ENCODE measurements around the gene SNX27. TPM values are rescaled to one million over a fixed set of nuclear protein-coding genes. Genes with fewer than 3 reads are reported as not detected.

Gene SNX27
- total RNA-seq, 1 donor from 2014 or later: 18.8 TPM

GRCh38 chr1:151707541-151708065 lies 95.8 kb downstream of the SNX27 start:
- Histone ChIP-seq H3K36me3 (ENCODE audit: control insufficient read depth, insufficient read depth, low read length) (no peaks in the 10 kb centered on the region), H3K27me3 (ENCODE audit: control insufficient read depth, insufficient read depth, low read length) (peaks cover 5% of the 10 kb centered on the region), H3K4me3 (ENCODE audit: low read depth, low read length) (no peak overlapping the region)
- DNase-seq (ENCODE audit: low read depth): no peak
- TF ChIP-seq, protein P1, sequence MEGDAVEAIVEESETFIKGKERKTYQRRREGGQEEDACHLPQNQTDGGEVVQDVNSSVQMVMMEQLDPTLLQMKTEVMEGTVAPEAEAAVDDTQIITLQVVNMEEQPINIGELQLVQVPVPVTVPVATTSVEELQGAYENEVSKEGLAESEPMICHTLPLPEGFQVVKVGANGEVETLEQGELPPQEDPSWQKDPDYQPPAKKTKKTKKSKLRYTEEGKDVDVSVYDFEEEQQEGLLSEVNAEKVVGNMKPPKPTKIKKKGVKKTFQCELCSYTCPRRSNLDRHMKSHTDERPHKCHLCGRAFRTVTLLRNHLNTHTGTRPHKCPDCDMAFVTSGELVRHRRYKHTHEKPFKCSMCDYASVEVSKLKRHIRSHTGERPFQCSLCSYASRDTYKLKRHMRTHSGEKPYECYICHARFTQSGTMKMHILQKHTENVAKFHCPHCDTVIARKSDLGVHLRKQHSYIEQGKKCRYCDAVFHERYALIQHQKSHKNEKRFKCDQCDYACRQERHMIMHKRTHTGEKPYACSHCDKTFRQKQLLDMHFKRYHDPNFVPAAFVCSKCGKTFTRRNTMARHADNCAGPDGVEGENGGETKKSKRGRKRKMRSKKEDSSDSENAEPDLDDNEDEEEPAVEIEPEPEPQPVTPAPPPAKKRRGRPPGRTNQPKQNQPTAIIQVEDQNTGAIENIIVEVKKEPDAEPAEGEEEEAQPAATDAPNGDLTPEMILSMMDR (IDR thresholded peaks at IDR 0.05; ENCODE audit: insufficient read depth, low read length, poor library complexity, severe bottlenecking): no peak

GRCh38 chr1:151708891-151709290 lies 97.0 kb downstream of the SNX27 start:
- no peak overlapping the region for H3K4me3 ChIP-seq (ENCODE audit: low read depth, low read length)
- TF ChIP-seq, protein P1 (IDR thresholded peaks at IDR 0.05; ENCODE audit: insufficient read depth, low read length, poor library complexity, severe bottlenecking): no peak
- H3K36me3 ChIP-seq (ENCODE audit: control insufficient read depth, insufficient read depth, low read length): no peaks in the 10 kb centered on the region
- no peak for DNase-seq (ENCODE audit: low read depth)
- H3K27me3 ChIP-seq (ENCODE audit: control insufficient read depth, insufficient read depth, low read length): peaks cover 7% of the 10 kb centered on the region

DNA sequence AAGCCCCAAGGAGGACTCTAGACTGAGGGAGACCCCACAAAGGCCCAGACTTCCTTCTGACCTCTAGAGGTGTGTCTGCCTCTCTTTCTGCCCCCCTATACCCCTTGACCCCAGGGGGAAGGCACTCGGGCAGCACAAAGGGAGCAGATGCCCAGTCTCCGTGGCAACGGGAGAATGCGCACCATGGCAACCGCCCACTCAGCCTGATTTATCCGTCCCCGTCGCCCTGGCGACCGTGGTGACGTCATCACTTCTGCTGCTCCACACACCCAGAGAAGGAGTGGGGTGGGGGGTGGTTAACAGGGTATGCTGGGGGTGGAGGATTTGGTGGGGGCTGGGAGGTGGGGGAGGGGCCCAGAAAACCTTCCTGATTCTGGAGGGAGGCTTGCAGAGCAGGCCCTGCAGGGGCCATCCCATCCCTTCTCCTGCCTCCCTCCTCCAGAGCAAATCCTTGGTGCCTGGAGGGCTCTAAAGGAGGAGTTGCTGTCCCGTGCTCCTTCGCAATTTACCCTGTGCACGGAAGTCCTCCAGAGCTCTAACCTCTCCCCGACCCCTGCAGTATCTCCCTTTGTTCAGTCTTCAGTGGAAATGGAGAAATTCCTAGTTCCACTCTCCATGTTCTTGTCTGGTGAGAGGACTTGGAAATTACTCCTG lies 98.5 kb downstream of the SNX27 start:
- TF ChIP-seq, protein P1 (IDR thresholded peaks at IDR 0.05; ENCODE audit: insufficient read depth, low read length, poor library complexity, severe bottlenecking): no peak
- Histone ChIP-seq H3K36me3 (ENCODE audit: control insufficient read depth, insufficient read depth, low read length) (no peaks in the 10 kb centered on the region), H3K27me3 (ENCODE audit: control insufficient read depth, insufficient read depth, low read length) (peaks cover 21% of the 10 kb centered on the region), H3K4me3 (ENCODE audit: low read depth, low read length) (no peak overlapping the region)
- DNase-seq (ENCODE audit: low read depth): no peak

- Histone ChIP-seq H3K36me3 (ENCODE audit: control insufficient read depth, insufficient read depth, low read length) (no peaks in the 10 kb centered on the region), H3K4me3 (ENCODE audit: low read depth, low read length) (no peak overlapping the region), H3K27me3 (ENCODE audit: control insufficient read depth, insufficient read depth, low read length) (peaks cover 30% of the 10 kb centered on the region)
- TF ChIP-seq, protein P1 (IDR thresholded peaks at IDR 0.05; ENCODE audit: insufficient read depth, low read length, poor library complexity, severe bottlenecking): no peak
- no peak for DNase-seq (ENCODE audit: low read depth)
Measured at GRCh38 chr1:151711044-151711800, 99.4 kb downstream of the SNX27 start.

GRCh38 chr1:151711951-151712350 lies 100.1 kb downstream of the SNX27 start:
- H3K27me3 ChIP-seq (ENCODE audit: control insufficient read depth, insufficient read depth, low read length): peaks cover 37% of the 10 kb centered on the region
- H3K36me3 ChIP-seq (ENCODE audit: control insufficient read depth, insufficient read depth, low read length): no peaks in the 10 kb centered on the region
- DNase-seq (ENCODE audit: low read depth): no peak
- TF ChIP-seq, protein P1 (IDR thresholded peaks at IDR 0.05; ENCODE audit: insufficient read depth, low read length, poor library complexity, severe bottlenecking): no peak
- H3K4me3 ChIP-seq (ENCODE audit: low read depth, low read length): no peak overlapping the region
